Sigmoid colon (tissue), 4 donors: ENCODE measurements around the gene TMEM53.
"Not testable (repeated sequence)": the region's sequence is repeated elsewhere in the genome, so short reads cannot be mapped to it uniquely, and the experiment has no call there.

Experiments
- EP300 ChIP-seq, 4 donors: sonication (generic); formaldehyde crosslinking; IDR thresholded peaks; one replicate each; pipeline ENCODE4 v1.6.1; 2017; ENCODE audit warnings: antibody characterized with exemption in 4 of 4
- POLR2A ChIP-seq, 2 donors: fragments of 450-650 bp; IDR thresholded peaks; one replicate each; pipeline ENCODE4 v1.6.1; 2016; ENCODE audit warnings: antibody characterized with exemption in 2 of 2, mild to moderate bottlenecking in 2 of 2, moderate library complexity in 2 of 2
- POLR2AphosphoS5 ChIP-seq, 4 donors: sonication (generic); formaldehyde crosslinking; IDR thresholded peaks; one replicate each; pipeline ENCODE4 v1.6.1; 2017; ENCODE audit warnings: antibody characterized with exemption in 4 of 4
- TF ChIP-seq, protein P1 (sequence below), 4 experiments: fragments of 450-650 bp in 3 of 4; fragments of 200-600 bp in 1 of 4; IDR thresholded peaks; one replicate each; pipeline ENCODE4 v1.5.1; 2016 to 2019; ENCODE audit warnings: antibody characterized with exemption in 4 of 4, mild to moderate bottlenecking in 3 of 4, moderate library complexity in 2 of 4

DNA sequence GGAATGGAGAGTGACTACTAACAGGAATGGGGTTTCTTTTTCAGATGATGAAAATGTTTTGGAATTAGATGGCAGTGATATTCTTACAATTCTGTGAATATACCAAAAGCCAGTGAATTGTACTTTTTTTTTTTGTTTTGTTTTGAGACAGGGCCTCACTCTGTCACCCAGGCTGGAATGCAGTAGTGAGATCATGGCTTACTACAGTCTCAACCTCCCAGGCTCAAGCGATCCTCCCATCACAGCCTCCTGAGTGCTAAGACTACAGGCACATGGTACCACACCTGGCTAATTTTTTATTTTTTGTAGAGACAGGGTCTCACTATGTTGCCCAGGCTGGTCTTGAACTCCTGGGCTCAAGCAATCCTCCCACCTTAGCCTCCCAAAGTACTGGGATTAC lies 7.6 kb downstream of the TMEM53 start:
- TF ChIP-seq, protein P1, sequence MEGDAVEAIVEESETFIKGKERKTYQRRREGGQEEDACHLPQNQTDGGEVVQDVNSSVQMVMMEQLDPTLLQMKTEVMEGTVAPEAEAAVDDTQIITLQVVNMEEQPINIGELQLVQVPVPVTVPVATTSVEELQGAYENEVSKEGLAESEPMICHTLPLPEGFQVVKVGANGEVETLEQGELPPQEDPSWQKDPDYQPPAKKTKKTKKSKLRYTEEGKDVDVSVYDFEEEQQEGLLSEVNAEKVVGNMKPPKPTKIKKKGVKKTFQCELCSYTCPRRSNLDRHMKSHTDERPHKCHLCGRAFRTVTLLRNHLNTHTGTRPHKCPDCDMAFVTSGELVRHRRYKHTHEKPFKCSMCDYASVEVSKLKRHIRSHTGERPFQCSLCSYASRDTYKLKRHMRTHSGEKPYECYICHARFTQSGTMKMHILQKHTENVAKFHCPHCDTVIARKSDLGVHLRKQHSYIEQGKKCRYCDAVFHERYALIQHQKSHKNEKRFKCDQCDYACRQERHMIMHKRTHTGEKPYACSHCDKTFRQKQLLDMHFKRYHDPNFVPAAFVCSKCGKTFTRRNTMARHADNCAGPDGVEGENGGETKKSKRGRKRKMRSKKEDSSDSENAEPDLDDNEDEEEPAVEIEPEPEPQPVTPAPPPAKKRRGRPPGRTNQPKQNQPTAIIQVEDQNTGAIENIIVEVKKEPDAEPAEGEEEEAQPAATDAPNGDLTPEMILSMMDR (IDR thresholded peaks at IDR 0.05), result not testable (repeated sequence)
- not testable (repeated sequence) for TF ChIP-seq POLR2A, EP300, POLR2AphosphoS5 (IDR thresholded peaks at IDR 0.05)
